ENCODE results near the gene RHOH.
"Not testable (repeated sequence)": the region's sequence is repeated elsewhere in the genome, so short reads cannot be mapped to it uniquely, and the experiment has no call there.

The RHOH gene

DNA sequence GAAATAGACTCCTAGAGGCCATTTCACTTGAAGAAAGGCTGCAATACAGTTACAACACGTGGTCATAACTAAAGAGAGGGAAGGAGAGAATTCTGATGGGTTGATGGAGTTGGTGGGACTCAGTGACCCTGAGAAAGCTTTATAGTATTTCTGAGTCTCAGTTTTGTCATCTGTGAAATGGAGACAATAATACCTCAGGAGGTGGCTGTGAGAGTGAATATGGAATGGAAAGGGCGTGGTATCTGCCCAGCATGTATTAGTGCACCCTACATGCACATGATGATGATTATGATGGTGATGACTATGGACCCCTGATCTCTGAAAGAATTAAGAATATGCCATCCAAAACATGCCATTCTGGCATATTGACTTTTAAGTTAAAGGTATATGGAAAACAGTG lies 66.0 kb downstream of the RHOH start:
- no peak for DNase-seq

DNA sequence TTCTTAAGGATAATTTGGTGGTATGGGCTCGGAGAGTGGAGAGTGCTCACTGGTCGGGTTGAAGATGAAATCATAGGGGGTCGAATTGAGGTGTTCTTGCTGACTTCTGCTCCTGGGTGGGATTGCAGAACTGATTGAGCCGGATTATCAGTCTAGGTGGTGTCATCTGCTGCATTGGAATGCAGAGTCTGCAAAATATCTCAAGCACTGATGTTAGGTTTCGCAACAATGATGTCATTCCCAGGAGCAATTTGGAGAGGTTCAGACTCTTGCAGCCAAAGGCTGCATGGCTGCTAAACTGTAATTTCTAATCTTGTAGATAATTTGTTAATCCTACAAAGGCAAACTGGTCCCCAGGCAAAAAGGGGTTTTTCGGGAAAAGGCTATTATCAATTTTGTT lies 67.7 kb downstream of the RHOH start:
- DNase-seq: no peak

DNA sequence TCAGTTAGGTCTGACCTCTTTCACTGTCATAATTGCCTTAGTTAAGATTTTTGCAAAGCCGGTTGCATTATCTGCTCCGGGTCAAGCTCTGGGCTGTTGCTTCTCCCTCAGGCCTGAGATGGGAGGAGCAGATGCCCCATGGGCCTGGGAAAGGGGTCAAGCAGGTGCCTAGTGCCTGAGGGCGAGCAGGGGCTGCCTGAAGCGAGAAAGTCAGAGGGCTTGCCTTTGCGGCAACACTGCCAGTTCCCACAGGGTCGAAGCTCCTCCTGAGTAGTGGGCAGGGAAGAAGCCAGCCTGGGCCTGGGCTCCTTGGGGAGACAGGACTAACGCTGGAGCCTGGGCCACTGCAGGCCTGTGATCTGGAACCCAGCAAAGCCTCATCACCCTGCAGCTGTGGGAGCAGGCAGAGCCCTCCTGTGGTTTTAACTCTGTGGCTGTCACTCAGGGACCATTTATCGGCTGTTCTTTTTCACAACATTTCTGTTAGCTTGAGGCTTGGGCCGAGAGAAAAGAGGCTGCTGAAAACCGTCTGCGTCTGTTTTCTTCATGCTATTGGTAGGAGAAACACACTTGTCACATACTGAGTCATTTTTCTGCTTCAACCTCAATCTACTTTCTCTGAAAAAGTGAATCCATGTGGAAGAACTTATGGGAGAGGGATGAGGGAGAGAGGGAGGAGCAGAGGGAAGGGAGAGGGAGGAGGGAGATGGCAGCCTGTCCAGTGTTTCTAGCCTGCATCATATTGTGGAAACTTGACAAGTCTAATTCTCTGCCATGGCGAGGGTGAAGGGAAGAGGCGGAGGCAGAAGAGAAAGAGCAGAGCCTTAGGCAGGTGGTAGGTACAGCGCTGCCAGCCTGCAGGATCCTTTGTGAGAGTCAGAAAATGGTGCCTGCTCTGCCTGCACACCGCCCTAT lies 68.4 kb downstream of the RHOH start:
- no peak for DNase-seq

DNA sequence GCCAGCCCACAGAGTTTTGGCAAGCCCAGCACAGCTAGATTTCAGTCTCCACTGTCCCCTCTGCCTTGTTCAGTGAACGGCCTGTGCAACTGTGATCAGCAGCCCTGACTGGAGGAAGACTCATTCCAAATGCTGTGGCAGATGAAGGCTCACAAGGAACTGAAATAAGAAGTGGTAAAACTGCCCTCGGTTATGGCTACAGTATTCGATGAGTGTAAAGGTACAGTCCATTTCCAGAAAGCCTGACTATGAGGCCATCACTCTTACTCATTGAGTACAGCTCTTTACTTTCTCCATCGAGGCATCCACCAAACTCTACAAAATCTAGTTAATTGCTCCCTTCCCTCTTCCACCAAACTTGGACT lies 69.1 kb downstream of the RHOH start:
- DNase-seq: no peak

DNA sequence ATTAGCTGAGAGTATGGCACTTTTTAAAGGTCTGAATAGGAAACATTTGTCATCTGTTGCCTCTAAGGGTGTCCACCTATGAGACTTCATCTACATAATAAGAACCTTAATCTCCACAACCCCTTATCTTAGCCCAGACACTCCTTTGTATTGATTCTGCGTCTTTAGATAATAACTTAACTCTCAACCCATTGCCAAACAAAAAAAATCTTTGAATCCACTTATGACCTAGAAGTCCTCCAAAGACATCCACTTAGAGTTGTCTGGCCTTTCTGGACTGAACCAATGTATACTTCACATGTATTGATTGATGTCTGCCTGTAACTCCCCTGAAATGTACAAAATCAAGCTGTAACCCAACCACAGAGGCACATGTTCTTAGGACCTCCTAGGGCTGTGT lies 72.3 kb downstream of the RHOH start:
- no peak for DNase-seq

DNA sequence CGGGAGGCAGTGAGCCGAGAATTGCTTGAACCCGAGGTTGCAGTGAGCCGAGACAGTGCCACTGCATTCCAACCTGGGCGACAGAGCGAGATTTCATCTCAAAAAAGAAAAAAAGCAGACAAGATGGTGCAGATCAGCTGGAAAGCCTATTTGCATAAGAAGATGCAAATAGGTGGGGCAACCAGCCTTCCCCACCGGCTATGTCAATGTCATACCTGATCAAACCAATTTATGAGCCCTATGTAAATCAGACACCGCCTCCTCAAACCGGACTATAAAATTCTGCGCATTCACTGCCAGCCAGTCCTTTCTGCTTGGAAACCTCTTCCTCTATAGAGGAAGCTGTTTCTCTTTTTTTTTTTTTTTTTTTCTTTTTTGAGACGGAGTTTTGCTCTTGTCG lies 73.8 kb downstream of the RHOH start:
- no peak for DNase-seq

DNA sequence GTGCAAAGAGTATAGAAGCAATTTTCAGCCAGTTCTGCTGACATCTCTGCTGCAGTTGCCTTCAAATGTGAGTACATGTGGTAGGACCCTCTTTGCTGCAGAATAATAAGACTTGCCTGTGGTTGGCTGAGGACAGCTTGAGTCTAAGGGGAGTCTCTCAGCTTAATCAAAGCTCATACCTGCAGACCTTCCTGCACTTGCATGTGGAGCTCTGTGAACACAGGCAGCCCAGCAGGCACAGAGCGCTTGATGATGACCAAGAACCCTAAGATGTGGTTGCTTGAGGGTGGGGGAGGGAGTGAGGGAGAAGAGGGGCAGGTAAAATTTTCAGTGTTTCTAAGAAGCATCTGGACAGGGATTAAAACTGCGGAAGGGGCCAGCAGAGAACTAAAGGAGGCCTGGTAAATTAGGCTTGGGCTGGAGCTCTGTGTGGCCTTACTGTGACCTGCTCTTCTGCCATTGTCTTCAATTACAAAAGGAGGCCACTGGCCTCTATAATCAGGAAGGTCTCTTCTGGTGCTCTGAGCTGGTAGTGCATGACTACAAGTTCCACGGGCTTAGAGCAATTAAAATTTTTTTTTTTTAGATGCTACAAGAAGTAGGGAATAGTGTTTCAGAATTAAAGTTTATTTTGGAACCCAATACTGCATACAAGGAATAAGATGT lies 78.4 kb downstream of the RHOH start:
- no peak for DNase-seq

DNA sequence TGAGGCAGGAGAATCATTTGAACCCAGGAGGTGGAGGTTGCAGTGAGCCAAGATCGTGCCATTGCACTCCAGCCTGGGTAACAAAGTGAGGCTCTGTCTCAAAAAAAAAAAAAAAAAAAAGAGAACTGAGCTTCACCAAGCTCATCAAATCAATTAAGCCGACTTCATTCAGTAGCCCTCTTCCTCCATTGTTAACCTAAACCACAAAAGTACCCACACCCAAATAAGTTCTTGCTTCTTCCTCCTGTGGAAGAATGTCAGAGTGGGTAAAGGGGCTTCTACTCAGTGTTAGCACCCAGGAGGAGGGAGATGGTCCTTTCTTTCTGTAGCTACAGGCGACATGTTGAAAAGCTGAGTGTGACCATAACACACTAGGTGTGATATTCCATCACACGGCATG lies 79.7 kb downstream of the RHOH start:
- DNase-seq: no peak

DNA sequence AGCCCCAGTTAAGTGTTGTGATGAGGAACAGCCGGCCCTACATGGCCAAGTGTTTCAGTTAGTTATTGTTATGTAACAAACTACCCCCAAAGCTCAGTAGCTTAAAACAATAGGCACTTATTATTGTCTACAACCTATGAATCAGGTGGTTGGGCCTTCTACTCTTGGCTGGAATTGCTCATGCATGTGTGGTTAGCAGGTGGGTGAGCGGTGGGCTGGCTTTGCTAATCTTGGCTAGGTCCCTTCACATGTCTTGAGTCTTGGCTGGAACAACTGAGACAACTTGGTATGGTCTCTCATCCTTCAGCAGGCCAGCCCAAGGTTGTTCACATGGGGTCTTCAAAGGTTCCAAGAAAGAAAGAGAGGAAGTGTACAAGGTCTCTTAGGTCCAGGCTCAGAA lies 83.8 kb downstream of the RHOH start:
- DNase-seq: no peak

DNA sequence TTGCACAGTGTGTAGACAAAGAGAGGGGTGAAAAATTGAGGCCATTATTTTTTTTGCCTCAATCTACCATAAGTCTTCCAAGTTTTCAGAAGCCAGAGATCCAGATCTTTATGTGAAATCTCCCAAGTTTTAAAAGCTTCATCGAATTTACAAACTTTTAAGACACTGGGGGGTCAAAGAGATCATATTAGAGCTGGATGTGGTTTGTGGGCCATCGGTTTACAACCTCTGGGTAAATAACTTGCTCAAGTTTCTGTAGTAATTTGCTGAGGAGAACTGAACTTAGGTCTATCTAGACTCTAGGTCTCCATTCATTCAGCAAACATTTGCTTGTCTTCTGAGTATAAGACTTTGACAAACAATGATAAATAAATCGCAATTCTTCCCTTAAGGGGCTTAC lies 84.3 kb downstream of the RHOH start:
- no peak for DNase-seq

DNA sequence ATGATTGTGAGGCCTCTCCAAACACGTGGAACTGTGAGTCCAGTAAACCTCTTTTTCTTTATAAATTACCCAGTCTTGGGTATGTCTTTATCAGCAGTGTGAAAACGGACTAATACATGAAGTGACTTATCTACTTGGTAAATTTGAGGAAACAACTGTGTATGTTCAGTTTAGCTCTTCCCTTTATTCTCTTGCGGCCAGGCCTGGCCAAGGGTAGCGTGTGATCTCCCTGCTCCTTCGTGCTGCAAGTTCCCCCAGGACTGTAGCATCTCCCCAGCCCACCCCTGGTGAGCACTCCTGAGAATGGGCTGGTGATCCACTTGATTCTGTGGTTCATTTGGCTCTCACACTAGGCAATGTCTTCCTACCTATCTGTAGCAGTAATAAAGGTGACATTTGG lies 85.1 kb downstream of the RHOH start:
- DNase-seq: no peak

DNA sequence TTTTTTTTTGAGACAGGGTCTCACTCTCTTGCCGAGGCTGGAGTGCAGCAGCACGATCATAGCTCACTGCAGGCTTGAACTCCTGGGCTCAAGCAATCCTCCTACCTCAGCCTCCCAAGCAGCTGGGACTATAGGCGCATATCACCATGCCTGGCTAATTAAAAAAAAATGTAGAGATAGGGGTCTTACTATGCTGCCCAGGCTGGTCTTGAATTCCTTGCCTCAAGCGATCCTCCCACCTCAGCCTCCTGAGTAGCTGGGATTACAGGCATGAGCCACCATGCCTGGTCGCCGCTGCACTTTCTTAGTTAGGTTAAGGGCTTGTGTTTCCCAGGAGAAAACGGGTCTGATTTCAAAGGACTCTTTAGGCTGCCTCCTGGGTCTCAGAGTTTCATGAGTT lies 86.0 kb downstream of the RHOH start:
- not testable (repeated sequence) for DNase-seq

DNA sequence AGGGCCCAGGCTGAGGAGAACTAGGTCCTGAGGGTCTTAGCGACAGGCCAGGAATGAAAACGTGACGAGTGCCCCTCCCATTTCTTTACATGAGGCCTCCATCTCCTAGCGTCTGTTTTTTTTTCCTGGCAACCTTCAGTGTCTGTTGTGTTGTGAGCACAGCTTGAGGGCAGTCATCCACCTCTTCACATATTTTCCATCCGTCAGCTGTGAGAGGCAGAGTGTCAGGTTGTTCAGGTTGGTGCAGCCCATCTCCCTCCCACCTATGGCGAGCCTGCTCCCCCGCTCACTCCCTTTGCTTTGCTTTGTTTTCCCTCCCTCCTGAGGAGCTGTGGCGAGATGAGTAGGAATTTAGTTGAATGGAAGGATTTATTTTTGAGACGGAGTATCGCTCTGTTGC lies 86.6 kb downstream of the RHOH start:
- no peak for DNase-seq

DNA sequence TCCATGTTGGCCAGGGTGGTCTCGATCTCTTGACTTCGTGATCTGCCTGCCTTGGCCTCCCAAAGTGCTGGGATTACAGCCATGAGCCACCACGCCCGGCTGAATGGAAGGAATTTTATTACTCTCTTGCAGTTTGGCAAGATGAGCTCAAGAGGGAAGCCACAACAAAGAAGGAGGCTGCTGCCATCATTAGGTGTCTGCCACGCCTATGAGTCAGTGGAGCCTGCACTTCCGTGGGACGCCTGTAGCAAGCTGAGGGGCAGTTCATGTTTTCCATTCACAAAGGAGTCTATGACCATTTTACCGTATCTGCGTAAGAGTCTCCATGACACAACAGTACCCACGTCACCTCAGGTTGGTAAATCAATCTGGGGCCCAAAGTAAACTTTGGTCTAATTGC lies 87.1 kb downstream of the RHOH start:
- DNase-seq: no peak

DNA sequence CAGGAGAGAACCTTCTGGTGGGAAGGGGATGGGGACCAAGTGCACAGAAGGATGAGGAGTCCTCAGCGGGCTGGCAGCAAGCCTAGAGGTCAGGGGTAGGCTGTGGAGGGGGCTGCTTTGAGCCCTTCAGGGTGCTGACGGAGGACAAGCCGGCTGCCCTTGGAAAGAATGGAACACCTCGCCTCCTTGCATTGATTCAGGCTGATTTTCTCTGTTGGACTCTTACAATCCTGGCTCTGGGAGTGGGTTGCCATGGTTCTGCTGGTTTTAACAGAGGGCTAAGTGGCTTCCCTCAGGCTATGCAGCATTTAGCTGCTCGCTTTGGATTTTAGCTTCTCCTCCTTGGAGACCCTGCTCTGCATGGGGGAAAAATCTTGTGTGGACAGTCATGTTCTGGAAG lies 88.9 kb downstream of the RHOH start:
- no peak for DNase-seq

DNA sequence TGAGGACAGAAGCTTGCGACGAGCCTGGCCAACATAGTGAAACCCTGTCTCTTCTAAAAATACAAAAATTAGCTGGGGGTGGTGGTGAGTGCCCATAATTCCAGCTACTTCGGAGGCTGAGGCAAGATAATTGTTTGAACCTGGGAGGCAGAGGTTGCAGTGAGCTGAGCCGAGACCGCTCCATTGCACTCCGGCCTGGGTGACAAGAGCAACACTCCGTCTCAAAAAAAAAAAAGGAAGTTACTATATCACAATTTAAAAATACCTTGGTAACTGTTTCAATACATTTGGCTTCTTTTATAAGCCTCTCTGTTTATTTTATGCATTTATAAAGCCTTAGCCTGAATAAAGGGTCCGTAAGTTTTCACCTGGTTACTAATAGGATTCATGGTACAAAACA lies 91.7 kb downstream of the RHOH start:
- DNase-seq: no peak

DNA sequence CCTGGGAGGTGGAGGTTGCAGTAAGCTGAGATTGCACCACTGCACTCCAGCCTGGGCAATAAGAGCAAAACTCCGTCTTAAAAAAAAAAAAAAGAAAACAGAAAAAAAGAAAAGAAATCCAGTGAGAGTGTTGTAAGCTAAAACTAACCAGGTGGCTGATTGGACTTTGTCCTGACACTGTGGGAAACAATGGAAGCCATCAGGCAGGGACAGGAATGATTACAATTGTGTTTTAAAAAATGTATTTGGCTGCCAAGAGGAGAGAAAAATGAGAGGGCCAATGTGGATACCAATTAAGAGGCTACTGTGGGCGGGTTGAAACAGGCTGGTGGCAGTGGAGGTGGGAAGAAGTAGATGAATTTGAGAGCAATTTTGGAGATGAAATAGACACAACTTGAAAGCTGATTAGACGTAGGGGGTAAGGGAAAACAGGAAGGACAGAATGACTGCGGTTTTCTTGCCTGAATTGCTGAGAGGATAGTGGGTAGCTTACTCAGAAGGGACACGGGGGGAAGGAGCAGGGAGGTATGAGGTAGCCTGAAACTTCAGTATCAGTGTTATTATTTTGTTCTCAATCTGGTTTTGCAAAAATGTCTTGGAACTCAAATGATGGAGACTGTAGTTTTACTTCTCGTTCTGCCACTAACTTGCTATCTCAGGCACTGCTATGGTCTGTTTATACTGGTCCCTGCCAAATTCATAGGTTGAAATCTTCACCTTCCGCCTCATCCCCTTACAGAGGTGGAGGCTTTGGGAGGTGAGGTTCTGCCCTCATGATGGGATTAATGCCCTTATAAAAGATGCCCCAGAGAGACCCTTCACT lies 92.7 kb downstream of the RHOH start:
- DNase-seq: no peak

DNA sequence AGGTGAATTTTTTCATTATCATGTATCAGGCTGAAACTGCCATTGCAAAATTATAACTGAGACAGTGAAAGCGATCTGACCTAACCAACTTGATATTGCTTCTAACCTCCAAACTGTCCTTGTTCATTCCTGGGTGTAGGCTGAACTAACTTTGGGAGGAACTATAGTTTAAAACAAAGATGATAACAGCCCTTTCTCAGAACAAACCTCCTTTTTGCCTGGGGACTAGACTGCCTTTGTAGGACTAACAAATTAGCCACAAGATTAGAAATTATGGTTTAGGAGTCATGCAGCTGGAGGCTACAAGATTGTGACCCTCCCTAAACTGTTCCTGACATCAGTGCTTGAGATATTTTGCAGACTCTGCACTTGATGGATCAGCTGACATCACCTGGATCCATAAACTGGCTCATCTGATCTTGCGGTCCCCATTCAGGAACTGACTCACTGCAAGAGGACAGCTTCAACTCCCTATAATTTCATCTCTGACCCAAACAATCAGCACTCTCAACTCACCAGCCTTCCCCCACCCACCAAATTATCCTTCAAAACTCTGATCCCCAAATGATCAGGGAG lies 93.9 kb downstream of the RHOH start:
- not testable (repeated sequence) for DNase-seq

DNA sequence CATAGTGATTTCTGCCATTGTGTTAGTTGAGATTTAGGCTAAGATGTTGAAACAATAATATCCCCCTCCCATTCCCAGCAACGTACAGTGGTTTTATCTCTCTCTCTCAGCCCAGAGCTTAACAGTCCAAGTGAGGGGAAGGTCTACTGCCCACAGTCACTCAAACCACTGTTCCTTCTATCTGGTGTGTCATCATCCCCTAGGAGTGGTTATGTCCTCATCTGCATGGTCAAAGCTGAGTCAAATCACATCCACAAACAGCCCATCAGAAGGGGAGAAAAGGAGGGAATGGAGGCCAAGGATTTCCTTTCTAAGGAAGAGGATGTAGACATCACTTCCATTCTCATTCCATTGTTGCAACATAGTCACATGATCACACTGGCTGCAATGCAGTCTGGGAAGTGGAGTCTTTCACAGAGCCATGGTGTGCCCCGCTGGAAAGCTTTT lies 95.5 kb downstream of the RHOH start:
- no peak for DNase-seq

DNA sequence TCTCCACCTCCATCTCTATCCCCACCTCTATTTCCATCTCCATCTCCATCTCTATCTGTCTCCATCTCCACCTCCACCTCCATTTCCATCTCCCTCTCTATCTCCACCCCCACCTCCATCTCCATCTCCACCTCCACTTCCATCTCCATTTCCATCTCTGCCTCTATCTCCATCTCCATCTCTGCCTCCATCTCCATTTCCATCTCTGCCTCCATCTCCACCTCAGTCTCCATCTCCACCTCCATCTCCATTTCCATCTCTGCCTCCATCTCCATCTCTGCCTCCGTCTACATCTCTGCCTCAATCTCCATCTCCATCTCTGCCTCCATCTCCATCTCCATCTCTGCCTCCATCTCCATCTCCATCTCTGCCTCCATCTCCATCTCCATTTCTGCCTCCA lies 97.5 kb downstream of the RHOH start:
- no peak for DNase-seq

DNA sequence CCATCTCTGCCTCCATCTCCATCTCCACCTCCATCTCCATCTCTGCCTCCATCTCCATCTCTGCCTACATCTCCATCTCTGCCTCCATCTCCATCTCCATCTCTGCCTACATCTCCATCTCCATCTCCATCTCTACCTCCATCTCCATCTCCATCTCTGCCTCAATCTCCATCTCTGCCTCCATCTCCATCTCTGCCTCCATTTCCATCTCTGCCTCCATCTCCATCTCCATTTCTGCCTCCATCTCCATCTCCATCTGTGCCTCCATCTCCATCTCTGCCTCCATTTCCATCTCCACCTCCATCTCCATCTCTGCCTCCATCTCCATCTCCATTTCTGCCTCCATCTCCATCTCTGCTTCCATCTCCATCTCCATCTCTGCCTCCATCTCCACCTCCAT lies 98.2 kb downstream of the RHOH start:
- not testable (repeated sequence) for DNase-seq

DNA sequence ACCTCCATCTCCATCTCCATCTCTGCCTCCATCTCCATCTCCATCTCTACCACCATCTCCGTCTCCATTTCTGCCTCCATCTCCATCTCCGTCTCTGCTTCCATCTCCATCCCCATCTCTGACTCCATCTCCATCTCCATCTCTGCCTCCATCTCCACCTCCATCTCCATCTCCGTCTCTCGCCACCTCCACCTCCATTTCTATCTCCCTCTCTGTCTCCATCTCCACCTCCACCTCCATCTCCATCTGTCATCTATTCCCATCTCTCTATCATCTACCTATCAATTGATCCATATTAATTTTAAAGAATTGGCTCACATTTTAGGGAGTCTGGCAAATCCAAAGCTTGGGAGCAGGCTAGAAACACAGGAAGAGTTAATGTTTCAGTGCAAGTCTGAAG lies 98.7 kb downstream of the RHOH start:
- no peak for DNase-seq

Measured in activated gamma-delta T cell (primary cell).